ENCODE results near the gene RPS6KA5. TPM values are rescaled to one million over a fixed set of nuclear protein-coding genes. Genes with fewer than 3 reads are reported as not detected.

The RPS6KA5 gene
- total RNA-seq, 4 donors from 2014 or later = 30.8 to 48.6 (median 36.6) TPM

GRCh38 chr14:90886297-90886815 lies 174.1 kb downstream of the RPS6KA5 start:
- no peaks in the 10 kb centered on the region for H3K9me3 ChIP-seq
- H3K4me3 ChIP-seq = no peak overlapping the region
- ATAC-seq = no peak
- H3K27me3 ChIP-seq = no peaks in the 10 kb centered on the region
- peaks cover 0 to 40% of the 10 kb centered on the region in 2 donors for H3K36me3 ChIP-seq
- no peaks in the 10 kb centered on the region for H3K4me1 ChIP-seq
- TF ChIP-seq POLR2A (IDR thresholded peaks at IDR 0.05) = no peak
- no peak for TF ChIP-seq POLR2AphosphoS5 (IDR thresholded peaks at IDR 0.05)
- TF ChIP-seq EP300 (IDR thresholded peaks at IDR 0.05) = no peak
- TF ChIP-seq, protein P1, sequence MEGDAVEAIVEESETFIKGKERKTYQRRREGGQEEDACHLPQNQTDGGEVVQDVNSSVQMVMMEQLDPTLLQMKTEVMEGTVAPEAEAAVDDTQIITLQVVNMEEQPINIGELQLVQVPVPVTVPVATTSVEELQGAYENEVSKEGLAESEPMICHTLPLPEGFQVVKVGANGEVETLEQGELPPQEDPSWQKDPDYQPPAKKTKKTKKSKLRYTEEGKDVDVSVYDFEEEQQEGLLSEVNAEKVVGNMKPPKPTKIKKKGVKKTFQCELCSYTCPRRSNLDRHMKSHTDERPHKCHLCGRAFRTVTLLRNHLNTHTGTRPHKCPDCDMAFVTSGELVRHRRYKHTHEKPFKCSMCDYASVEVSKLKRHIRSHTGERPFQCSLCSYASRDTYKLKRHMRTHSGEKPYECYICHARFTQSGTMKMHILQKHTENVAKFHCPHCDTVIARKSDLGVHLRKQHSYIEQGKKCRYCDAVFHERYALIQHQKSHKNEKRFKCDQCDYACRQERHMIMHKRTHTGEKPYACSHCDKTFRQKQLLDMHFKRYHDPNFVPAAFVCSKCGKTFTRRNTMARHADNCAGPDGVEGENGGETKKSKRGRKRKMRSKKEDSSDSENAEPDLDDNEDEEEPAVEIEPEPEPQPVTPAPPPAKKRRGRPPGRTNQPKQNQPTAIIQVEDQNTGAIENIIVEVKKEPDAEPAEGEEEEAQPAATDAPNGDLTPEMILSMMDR (IDR thresholded peaks at IDR 0.05) = no peak
- no peak overlapping the region for H3K27ac ChIP-seq
- WGBS, 2 donors (ENCODE audit: low coverage in 1 of 2) = 88 to 100% methylated on average over 5 to 6 of the region's 7 CpGs

- TF ChIP-seq, protein P1 (IDR thresholded peaks at IDR 0.05) = no peak
- TF ChIP-seq EP300 (IDR thresholded peaks at IDR 0.05) = no peak
- no peak for ATAC-seq
- Histone ChIP-seq H3K27me3 (no peaks in the 10 kb centered on the region), H3K27ac (no peak overlapping the region), H3K4me1 (no peaks in the 10 kb centered on the region), H3K36me3 (peaks cover 0 to 37% of the 10 kb centered on the region in 2 donors), H3K9me3 (no peaks in the 10 kb centered on the region), H3K4me3 (no peak overlapping the region)
- 89 to 96% methylated on average over 2 of the region's 2 CpGs for WGBS, 2 donors (ENCODE audit: low coverage in 1 of 2)
Measured at GRCh38 chr14:90883782-90884181, 176.7 kb downstream of the RPS6KA5 start.

DNA sequence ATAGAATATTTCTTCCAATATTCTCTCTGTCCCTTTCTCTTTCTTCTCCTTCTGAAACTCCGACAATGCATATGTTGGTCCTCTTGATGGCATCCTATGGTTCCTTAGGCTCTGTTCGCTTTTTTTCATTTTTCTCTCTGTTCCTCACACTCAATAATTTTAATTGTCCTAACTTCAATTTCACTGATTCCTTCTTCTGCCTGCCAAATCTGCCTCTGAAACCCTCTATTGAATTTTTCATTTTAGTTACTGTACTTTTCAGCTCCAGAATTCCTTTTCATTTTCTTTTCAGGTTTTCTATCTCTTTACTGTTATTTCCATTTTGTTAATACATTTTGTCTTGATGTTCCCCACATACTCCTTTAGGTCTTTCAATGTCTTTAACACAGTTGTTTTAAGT lies 177.2 kb downstream of the RPS6KA5 start:
- H3K27ac ChIP-seq = no peak overlapping the region
- WGBS, 2 donors (ENCODE audit: low coverage in 1 of 2) = 100% methylated on average over 2 of the region's 2 CpGs
- no peaks in the 10 kb centered on the region for H3K9me3 ChIP-seq
- H3K4me3 ChIP-seq = no peak overlapping the region
- TF ChIP-seq, protein P1 (IDR thresholded peaks at IDR 0.05) = no peak
- TF ChIP-seq POLR2A (IDR thresholded peaks at IDR 0.05) = no peak
- TF ChIP-seq POLR2AphosphoS5 (IDR thresholded peaks at IDR 0.05) = no peak
- no peak for TF ChIP-seq EP300 (IDR thresholded peaks at IDR 0.05)
- no peak for ATAC-seq
- no peaks in the 10 kb centered on the region for H3K4me1 ChIP-seq
- peaks cover 0 to 43% of the 10 kb centered on the region in 2 donors for H3K36me3 ChIP-seq
- H3K27me3 ChIP-seq = no peaks in the 10 kb centered on the region

- Histone ChIP-seq H3K36me3 (peaks cover 0 to 53% of the 10 kb centered on the region in 2 donors), H3K27me3 (no peaks in the 10 kb centered on the region), H3K4me3 (no peak overlapping the region), H3K9me3 (no peaks in the 10 kb centered on the region), H3K27ac (no peak overlapping the region), H3K4me1 (no peaks in the 10 kb centered on the region)
- no peak for ATAC-seq
- WGBS, 2 donors (ENCODE audit: low coverage in 1 of 2) = 92 to 94% methylated on average over 1 to 2 of the region's 2 CpGs
- TF ChIP-seq POLR2AphosphoS5 (IDR thresholded peaks at IDR 0.05) (no peak), POLR2A (IDR thresholded peaks at IDR 0.05) (no peak), EP300 (IDR thresholded peaks at IDR 0.05) (no peak)
- TF ChIP-seq, protein P1 (IDR thresholded peaks at IDR 0.05) = no peak
Measured at GRCh38 chr14:90880282-90880681, 180.2 kb downstream of the RPS6KA5 start.

DNA sequence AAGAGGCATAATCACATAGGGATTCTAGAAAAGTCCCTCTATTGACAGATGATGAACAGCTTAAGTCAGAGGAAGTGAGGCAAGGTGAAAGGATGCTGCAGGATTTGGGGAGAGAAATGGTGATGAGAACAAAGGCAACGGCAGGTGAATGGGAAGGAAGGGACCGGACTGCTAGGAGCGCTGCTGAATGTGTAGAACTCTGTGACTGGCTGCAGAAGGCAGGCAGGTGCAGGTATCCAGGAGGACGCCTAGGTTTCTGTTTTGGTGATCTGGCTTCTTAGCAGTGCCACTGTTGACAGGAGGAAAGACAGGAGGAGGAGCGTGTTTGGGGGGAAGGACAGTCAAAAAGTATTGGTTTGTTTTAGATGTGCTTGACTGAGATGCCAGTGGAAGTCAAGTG lies 185.8 kb downstream of the RPS6KA5 start:
- ATAC-seq = no peak
- H3K4me3 ChIP-seq = no peak overlapping the region
- H3K36me3 ChIP-seq = peaks cover 0 to 49% of the 10 kb centered on the region in 2 donors
- TF ChIP-seq POLR2A (IDR thresholded peaks at IDR 0.05) (no peak), POLR2AphosphoS5 (IDR thresholded peaks at IDR 0.05) (no peak)
- TF ChIP-seq, protein P1 (IDR thresholded peaks at IDR 0.05) = no peak
- H3K27ac ChIP-seq = no peak overlapping the region
- H3K27me3 ChIP-seq = no peaks in the 10 kb centered on the region
- WGBS, 2 donors (ENCODE audit: low coverage in 1 of 2) = 85 to 100% methylated on average over 5 of the region's 5 CpGs
- no peaks in the 10 kb centered on the region for H3K9me3 ChIP-seq
- H3K4me1 ChIP-seq = peaks cover 0 to 39% (median 6%) of the 10 kb centered on the region in 3 donors

Data from gastroesophageal sphincter (tissue), 4 donors.